Measurements from ENCODE around the gene DTNA.

Gene DTNA

DNA sequence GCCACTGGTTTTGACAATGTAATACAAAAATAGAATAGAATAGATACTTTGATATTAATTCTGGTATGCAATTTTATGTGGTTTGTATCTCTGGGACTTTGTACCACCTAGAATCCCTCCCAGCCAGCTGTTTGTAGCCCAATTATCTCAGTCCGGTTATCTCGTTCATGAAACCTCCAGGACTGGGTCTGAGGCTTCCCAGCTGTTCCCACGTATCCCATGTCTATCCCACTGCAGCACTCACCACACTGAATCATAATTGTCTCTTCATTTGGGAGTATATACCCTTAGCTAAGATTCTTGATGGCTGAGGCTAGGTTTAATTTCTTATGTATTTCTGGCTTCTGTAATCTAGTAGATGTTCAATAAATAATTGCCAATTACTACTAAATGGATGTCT lies 226.7 kb downstream of the DTNA start:
- DNase-seq (ENCODE audit: low read depth in 2 of 2) = no peak

- DNase-seq (ENCODE audit: low read depth in 2 of 2) = no peak
These were observed 228.0 kb downstream of the DTNA start for GRCh38 chr18:34938090-34938489.

All from activated CD4-positive, alpha-beta T cell treated with anti-CD3 and anti-CD28 coated beads for 24 hours (primary cell).